ENCODE data around the gene AKR1B1. TPM values are rescaled to one million over a fixed set of nuclear protein-coding genes. Genes with fewer than 3 reads are reported as not detected.

AKR1B1 gene
- total RNA-seq, 1 donor from 2014 or later: 49.1 TPM

GRCh38 chr7:134485203-134485602 is 26.3 kb upstream of the AKR1B1 start:
- peaks cover 0 to 2% (median 0%) of the 10 kb centered on the region in 3 donors for H3K4me1 ChIP-seq (ENCODE audit: control insufficient read depth in 3 of 3, insufficient read depth in 3 of 3, low read length in 3 of 3)
- H3K27ac ChIP-seq (ENCODE audit: low read depth, low read length): no peak overlapping the region
- no peaks in the 10 kb centered on the region for H3K36me3 ChIP-seq (ENCODE audit: control insufficient read depth in 3 of 3, insufficient read depth in 3 of 3, low read length in 3 of 3)
- no peak overlapping the region for H3K9ac ChIP-seq (ENCODE audit: low read depth in 1 of 3, low read length in 3 of 3)
- H3K4me3 ChIP-seq (ENCODE audit: low read length in 3 of 3): no peak overlapping the region
- H3K9me3 ChIP-seq (ENCODE audit: control insufficient read depth in 3 of 3, low read length in 3 of 3): no peaks in the 10 kb centered on the region
- peaks cover 0 to 3% (median 0%) of the 10 kb centered on the region in 3 donors for H3K27me3 ChIP-seq (ENCODE audit: control insufficient read depth in 3 of 3, insufficient read depth in 3 of 3, low read length in 3 of 3)

DNA sequence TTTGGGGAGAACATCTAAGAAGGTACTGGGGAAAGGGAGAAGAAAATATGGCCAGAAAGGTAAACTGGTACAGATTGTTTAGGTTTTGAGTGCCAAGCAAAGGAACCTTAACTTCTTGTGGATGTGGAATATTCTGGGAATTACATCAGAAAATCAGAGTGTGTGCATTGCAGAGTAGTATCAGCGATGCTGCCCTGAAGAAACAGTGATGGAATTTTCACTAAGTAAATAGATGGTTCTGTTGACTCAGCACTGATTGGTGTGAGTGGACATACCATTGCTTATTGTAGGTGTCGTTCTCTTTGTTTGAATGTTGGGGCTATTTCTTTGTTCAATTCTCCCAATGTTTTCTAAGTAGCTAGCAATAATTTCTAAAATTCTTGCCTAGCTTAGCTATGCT is 24.4 kb upstream of the AKR1B1 start:
- peaks cover 0 to 3% (median 0%) of the 10 kb centered on the region in 3 donors for H3K27me3 ChIP-seq (ENCODE audit: control insufficient read depth in 3 of 3, insufficient read depth in 3 of 3, low read length in 3 of 3)
- H3K4me1 ChIP-seq (ENCODE audit: control insufficient read depth in 3 of 3, insufficient read depth in 3 of 3, low read length in 3 of 3): peaks cover 0 to 2% (median 0%) of the 10 kb centered on the region in 3 donors
- H3K36me3 ChIP-seq (ENCODE audit: control insufficient read depth in 3 of 3, insufficient read depth in 3 of 3, low read length in 3 of 3): no peaks in the 10 kb centered on the region
- H3K4me3 ChIP-seq (ENCODE audit: low read length in 3 of 3): no peak overlapping the region
- H3K9ac ChIP-seq (ENCODE audit: low read depth in 1 of 3, low read length in 3 of 3): no peak overlapping the region
- no peaks in the 10 kb centered on the region for H3K9me3 ChIP-seq (ENCODE audit: control insufficient read depth in 3 of 3, low read length in 3 of 3)
- H3K27ac ChIP-seq (ENCODE audit: low read depth, low read length): no peak overlapping the region

DNA sequence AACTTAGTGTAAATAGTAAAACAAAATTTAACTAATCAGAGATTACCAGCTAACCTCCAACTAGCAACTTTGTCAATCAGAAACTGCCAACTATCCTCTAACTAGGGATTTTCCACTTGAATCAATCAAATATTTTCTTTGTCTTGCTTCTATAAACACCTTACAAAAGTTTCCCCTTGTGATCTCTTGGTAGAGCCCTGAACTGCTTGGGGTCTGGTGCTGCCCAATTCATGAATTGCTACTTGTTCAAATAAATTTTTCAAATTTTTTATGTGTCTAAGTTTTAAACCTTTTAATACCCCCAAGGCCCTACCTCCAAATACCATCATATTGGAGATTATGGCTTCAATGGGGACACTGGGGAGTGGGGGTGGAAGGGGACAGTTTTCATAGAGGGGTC is 24.0 kb upstream of the AKR1B1 start:
- H3K9ac ChIP-seq (ENCODE audit: low read depth in 1 of 3, low read length in 3 of 3): no peak overlapping the region
- H3K9me3 ChIP-seq (ENCODE audit: control insufficient read depth in 3 of 3, low read length in 3 of 3): no peaks in the 10 kb centered on the region
- H3K4me3 ChIP-seq (ENCODE audit: low read length in 3 of 3): no peak overlapping the region
- H3K27ac ChIP-seq (ENCODE audit: low read depth, low read length): no peak overlapping the region
- H3K36me3 ChIP-seq (ENCODE audit: control insufficient read depth in 3 of 3, insufficient read depth in 3 of 3, low read length in 3 of 3): no peaks in the 10 kb centered on the region
- H3K27me3 ChIP-seq (ENCODE audit: control insufficient read depth in 3 of 3, insufficient read depth in 3 of 3, low read length in 3 of 3): peaks cover 0 to 3% (median 0%) of the 10 kb centered on the region in 3 donors
- H3K4me1 ChIP-seq (ENCODE audit: control insufficient read depth in 3 of 3, insufficient read depth in 3 of 3, low read length in 3 of 3): peaks cover 0 to 2% (median 0%) of the 10 kb centered on the region in 3 donors

DNA sequence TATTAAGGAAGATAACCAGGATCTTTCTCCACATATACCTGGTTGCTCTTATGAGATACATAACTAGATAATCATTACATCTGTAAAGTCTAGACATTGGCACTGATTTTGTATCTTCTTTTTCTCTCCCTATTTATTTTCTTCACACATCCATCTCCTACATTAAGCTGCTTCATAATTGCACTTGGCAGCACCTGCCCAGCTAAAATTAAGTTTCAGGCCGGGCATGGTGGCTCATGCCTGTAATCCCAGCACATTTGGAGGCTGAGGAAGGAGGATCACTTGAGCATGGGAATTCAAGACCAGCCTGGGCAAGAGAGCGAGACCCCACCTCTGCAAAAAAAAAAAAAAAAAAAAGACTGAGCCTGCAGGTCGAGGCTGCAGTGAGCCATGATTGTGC is 22.3 kb upstream of the AKR1B1 start:
- Histone ChIP-seq H3K27ac (ENCODE audit: low read depth, low read length) (no peak overlapping the region), H3K4me1 (ENCODE audit: control insufficient read depth in 3 of 3, insufficient read depth in 3 of 3, low read length in 3 of 3) (peaks cover 0 to 2% (median 0%) of the 10 kb centered on the region in 3 donors), H3K9ac (ENCODE audit: low read depth in 1 of 3, low read length in 3 of 3) (no peak overlapping the region), H3K27me3 (ENCODE audit: control insufficient read depth in 3 of 3, insufficient read depth in 3 of 3, low read length in 3 of 3) (no peaks in the 10 kb centered on the region), H3K9me3 (ENCODE audit: control insufficient read depth in 3 of 3, low read length in 3 of 3) (no peaks in the 10 kb centered on the region), H3K36me3 (ENCODE audit: control insufficient read depth in 3 of 3, insufficient read depth in 3 of 3, low read length in 3 of 3) (no peaks in the 10 kb centered on the region), H3K4me3 (ENCODE audit: low read length in 3 of 3) (no peak overlapping the region)

GRCh38 chr7:134480730-134481129 is 21.8 kb upstream of the AKR1B1 start:
- H3K27ac ChIP-seq (ENCODE audit: low read depth, low read length): no peak overlapping the region
- no peaks in the 10 kb centered on the region for H3K9me3 ChIP-seq (ENCODE audit: control insufficient read depth in 3 of 3, low read length in 3 of 3)
- H3K36me3 ChIP-seq (ENCODE audit: control insufficient read depth in 3 of 3, insufficient read depth in 3 of 3, low read length in 3 of 3): no peaks in the 10 kb centered on the region
- H3K9ac ChIP-seq (ENCODE audit: low read depth in 1 of 3, low read length in 3 of 3): no peak overlapping the region
- no peaks in the 10 kb centered on the region for H3K27me3 ChIP-seq (ENCODE audit: control insufficient read depth in 3 of 3, insufficient read depth in 3 of 3, low read length in 3 of 3)
- peaks cover 0 to 2% (median 0%) of the 10 kb centered on the region in 3 donors for H3K4me1 ChIP-seq (ENCODE audit: control insufficient read depth in 3 of 3, insufficient read depth in 3 of 3, low read length in 3 of 3)
- H3K4me3 ChIP-seq (ENCODE audit: low read length in 3 of 3): no peak overlapping the region

DNA sequence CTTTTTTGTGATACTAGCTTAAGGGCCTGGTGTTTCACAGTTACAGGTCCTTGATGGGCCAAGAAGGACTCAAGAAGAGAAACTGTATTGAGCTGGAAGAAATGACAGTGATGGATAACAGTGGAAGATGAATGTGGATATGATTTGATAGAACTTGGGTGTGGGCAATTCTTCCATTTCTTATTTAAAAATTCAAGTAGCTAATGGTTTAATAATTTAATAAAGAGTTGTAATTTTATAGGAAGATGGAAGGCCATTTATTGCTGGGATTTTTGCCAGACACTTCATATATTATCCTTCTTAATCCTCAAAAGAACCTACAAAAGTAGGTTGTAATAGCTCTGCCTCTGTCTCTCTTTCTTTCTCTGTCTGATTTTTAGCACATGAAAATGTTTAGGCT is 21.3 kb upstream of the AKR1B1 start:
- Histone ChIP-seq H3K9me3 (ENCODE audit: control insufficient read depth in 3 of 3, low read length in 3 of 3) (no peaks in the 10 kb centered on the region), H3K36me3 (ENCODE audit: control insufficient read depth in 3 of 3, insufficient read depth in 3 of 3, low read length in 3 of 3) (no peaks in the 10 kb centered on the region), H3K4me1 (ENCODE audit: control insufficient read depth in 3 of 3, insufficient read depth in 3 of 3, low read length in 3 of 3) (peaks cover 0 to 2% (median 0%) of the 10 kb centered on the region in 3 donors), H3K27ac (ENCODE audit: low read depth, low read length) (no peak overlapping the region), H3K9ac (ENCODE audit: low read depth in 1 of 3, low read length in 3 of 3) (no peak overlapping the region), H3K27me3 (ENCODE audit: control insufficient read depth in 3 of 3, insufficient read depth in 3 of 3, low read length in 3 of 3) (no peaks in the 10 kb centered on the region), H3K4me3 (ENCODE audit: low read length in 3 of 3) (no peak overlapping the region)

DNA sequence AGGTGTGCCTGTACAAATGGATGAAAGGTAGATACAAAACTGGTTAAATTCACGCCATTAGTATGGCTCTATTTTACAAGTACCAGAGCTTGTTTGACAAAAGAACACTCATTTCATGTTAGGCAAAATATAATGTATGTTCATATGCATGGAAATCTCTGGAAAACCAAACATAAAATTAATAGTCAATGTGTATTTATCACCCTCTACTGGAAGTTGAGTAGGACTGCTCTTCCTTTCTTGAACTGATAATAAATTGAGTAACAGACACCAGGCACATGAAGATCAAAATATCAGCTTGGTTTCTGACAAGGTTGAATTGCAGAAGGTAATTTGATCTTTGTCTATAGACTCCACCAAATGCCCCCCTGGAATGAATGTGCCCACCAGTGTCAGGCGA is 19.8 kb upstream of the AKR1B1 start:
- H3K36me3 ChIP-seq (ENCODE audit: control insufficient read depth in 3 of 3, insufficient read depth in 3 of 3, low read length in 3 of 3): no peaks in the 10 kb centered on the region
- no peaks in the 10 kb centered on the region for H3K9me3 ChIP-seq (ENCODE audit: control insufficient read depth in 3 of 3, low read length in 3 of 3)
- H3K9ac ChIP-seq (ENCODE audit: low read depth in 1 of 3, low read length in 3 of 3): no peak overlapping the region
- H3K4me3 ChIP-seq (ENCODE audit: low read length in 3 of 3): no peak overlapping the region
- no peaks in the 10 kb centered on the region for H3K27me3 ChIP-seq (ENCODE audit: control insufficient read depth in 3 of 3, insufficient read depth in 3 of 3, low read length in 3 of 3)
- H3K4me1 ChIP-seq (ENCODE audit: control insufficient read depth in 3 of 3, insufficient read depth in 3 of 3, low read length in 3 of 3): peaks cover 0 to 2% (median 0%) of the 10 kb centered on the region in 3 donors
- no peak overlapping the region for H3K27ac ChIP-seq (ENCODE audit: low read depth, low read length)

DNA sequence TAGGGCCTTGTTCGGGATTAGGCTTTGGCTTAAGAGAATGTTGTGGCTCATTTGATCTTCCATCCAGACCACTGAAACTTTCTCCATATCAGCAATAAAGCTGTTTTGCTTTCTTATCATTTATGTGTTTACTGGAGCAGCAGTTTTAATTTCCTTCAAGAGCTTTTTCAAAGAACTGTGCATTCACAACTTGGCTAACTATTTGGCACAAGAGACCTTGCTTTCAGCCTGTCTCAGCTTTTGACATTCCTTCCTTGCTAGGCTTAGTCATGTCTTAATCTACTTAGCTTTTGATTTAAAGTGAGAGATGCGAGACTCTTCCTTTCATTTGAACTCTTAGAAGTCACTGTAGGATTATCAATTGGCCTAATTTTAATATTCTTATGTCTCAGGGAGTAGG is 19.1 kb upstream of the AKR1B1 start:
- Histone ChIP-seq H3K36me3 (ENCODE audit: control insufficient read depth in 3 of 3, insufficient read depth in 3 of 3, low read length in 3 of 3) (no peaks in the 10 kb centered on the region), H3K4me3 (ENCODE audit: low read length in 3 of 3) (no peak overlapping the region), H3K27me3 (ENCODE audit: control insufficient read depth in 3 of 3, insufficient read depth in 3 of 3, low read length in 3 of 3) (no peaks in the 10 kb centered on the region), H3K4me1 (ENCODE audit: control insufficient read depth in 3 of 3, insufficient read depth in 3 of 3, low read length in 3 of 3) (peaks cover 0 to 2% (median 2%) of the 10 kb centered on the region in 3 donors), H3K9me3 (ENCODE audit: control insufficient read depth in 3 of 3, low read length in 3 of 3) (no peaks in the 10 kb centered on the region), H3K27ac (ENCODE audit: low read depth, low read length) (no peak overlapping the region), H3K9ac (ENCODE audit: low read depth in 1 of 3, low read length in 3 of 3) (no peak overlapping the region)

DNA sequence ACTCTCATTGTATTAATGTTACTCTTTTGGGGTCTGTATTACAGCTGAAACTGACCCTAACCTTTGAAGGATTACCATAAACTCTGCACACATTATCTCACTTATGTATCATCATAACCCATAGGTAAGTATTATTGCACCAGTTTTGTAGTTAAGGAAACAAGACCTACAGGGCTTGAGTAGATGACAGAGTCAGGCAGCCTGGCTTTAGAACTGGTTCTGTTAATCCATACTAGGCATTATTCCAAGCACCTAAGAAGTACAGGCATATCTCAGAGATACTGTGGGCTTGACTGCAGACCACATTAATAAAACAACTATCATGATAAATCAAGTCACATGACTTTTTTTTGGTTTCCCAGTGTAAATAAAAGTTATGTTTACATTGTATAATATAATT is 17.1 kb upstream of the AKR1B1 start:
- no peaks in the 10 kb centered on the region for H3K27me3 ChIP-seq (ENCODE audit: control insufficient read depth in 3 of 3, insufficient read depth in 3 of 3, low read length in 3 of 3)
- H3K36me3 ChIP-seq (ENCODE audit: control insufficient read depth in 3 of 3, insufficient read depth in 3 of 3, low read length in 3 of 3): no peaks in the 10 kb centered on the region
- no peak overlapping the region for H3K27ac ChIP-seq (ENCODE audit: low read depth, low read length)
- H3K4me3 ChIP-seq (ENCODE audit: low read length in 3 of 3): no peak overlapping the region
- no peak overlapping the region for H3K9ac ChIP-seq (ENCODE audit: low read depth in 1 of 3, low read length in 3 of 3)
- no peaks in the 10 kb centered on the region for H3K9me3 ChIP-seq (ENCODE audit: control insufficient read depth in 3 of 3, low read length in 3 of 3)
- peaks cover 0 to 5% (median 2%) of the 10 kb centered on the region in 3 donors for H3K4me1 ChIP-seq (ENCODE audit: control insufficient read depth in 3 of 3, insufficient read depth in 3 of 3, low read length in 3 of 3)

DNA sequence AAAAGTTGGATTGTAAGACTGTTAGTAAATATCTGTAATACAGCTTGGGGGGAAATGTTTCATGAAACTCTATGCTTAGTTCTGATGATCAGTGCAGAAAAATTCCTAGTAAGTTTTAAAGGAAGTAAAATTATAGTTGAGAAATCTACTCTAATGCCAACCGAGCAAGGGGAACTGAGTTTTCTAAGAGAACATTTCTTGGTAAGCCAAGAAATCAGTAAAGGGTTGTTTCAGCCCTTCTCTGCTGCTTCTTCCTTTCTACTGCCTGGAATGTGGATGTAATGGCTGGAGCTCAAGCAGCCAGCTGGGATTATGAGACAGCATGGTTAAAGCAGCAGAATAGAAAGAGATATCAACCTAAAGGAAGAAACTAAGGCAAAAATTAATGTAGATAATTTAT is 15.9 kb upstream of the AKR1B1 start:
- no peak overlapping the region for H3K9ac ChIP-seq (ENCODE audit: low read depth in 1 of 3, low read length in 3 of 3)
- H3K27me3 ChIP-seq (ENCODE audit: control insufficient read depth in 3 of 3, insufficient read depth in 3 of 3, low read length in 3 of 3): no peaks in the 10 kb centered on the region
- no peaks in the 10 kb centered on the region for H3K36me3 ChIP-seq (ENCODE audit: control insufficient read depth in 3 of 3, insufficient read depth in 3 of 3, low read length in 3 of 3)
- H3K4me3 ChIP-seq (ENCODE audit: low read length in 3 of 3): no peak overlapping the region
- no peaks in the 10 kb centered on the region for H3K9me3 ChIP-seq (ENCODE audit: control insufficient read depth in 3 of 3, low read length in 3 of 3)
- H3K4me1 ChIP-seq (ENCODE audit: control insufficient read depth in 3 of 3, insufficient read depth in 3 of 3, low read length in 3 of 3): peaks cover 0 to 5% (median 0%) of the 10 kb centered on the region in 3 donors
- H3K27ac ChIP-seq (ENCODE audit: low read depth, low read length): no peak overlapping the region

DNA sequence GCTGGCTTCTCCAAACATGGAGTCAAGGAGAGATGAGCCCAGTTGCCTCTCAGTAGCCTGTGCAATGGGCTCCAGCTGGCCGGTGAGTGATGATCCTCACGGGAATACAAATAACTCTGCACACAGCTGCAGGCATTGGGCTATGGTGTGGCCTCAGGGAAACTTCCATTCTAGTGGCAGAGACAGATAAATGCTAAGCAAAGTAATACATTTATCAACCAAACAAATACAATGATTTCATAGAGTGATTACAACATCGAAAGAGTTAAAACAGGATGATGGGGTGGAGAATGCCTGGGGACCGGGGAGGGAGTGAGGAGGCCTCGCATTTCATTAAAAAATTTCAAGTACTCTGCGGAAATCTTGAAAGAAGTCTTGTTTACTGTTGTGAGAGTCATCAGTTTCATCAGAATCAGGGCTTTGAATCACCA is 15.0 kb upstream of the AKR1B1 start:
- Histone ChIP-seq H3K9ac (ENCODE audit: low read depth in 1 of 3, low read length in 3 of 3) (no peak overlapping the region), H3K9me3 (ENCODE audit: control insufficient read depth in 3 of 3, low read length in 3 of 3) (no peaks in the 10 kb centered on the region), H3K4me1 (ENCODE audit: control insufficient read depth in 3 of 3, insufficient read depth in 3 of 3, low read length in 3 of 3) (peaks cover 0 to 5% (median 0%) of the 10 kb centered on the region in 3 donors), H3K27ac (ENCODE audit: low read depth, low read length) (no peak overlapping the region), H3K36me3 (ENCODE audit: control insufficient read depth in 3 of 3, insufficient read depth in 3 of 3, low read length in 3 of 3) (no peaks in the 10 kb centered on the region), H3K4me3 (ENCODE audit: low read length in 3 of 3) (no peak overlapping the region), H3K27me3 (ENCODE audit: control insufficient read depth in 3 of 3, insufficient read depth in 3 of 3, low read length in 3 of 3) (no peaks in the 10 kb centered on the region)
